ENCODE data around the gene PLPP4. TPM values are rescaled to one million over a fixed set of nuclear protein-coding genes. Genes with fewer than 3 reads are reported as not detected.

PLPP4 gene
- total RNA-seq, 1 donor from 2014 or later: not detected

- H3K4me1 Mint-ChIP-seq (ENCODE audit: unreplicated experiment): peaks cover 13% of the 10 kb centered on the region
- no peaks in the 10 kb centered on the region for H3K9me3 Mint-ChIP-seq (ENCODE audit: unreplicated experiment)
- H3K27me3 Mint-ChIP-seq (ENCODE audit: unreplicated experiment): no peaks in the 10 kb centered on the region
- no peak for DNase-seq (ENCODE audit: low spot score)
- H3K4me3 Mint-ChIP-seq (ENCODE audit: unreplicated experiment): no peak overlapping the region
- no peak for TF ChIP-seq CTCF (IDR thresholded peaks at IDR 0.05; ENCODE audit: unreplicated experiment)
- H3K27ac Mint-ChIP-seq (ENCODE audit: unreplicated experiment): no peak overlapping the region
- no peaks in the 10 kb centered on the region for H3K36me3 Mint-ChIP-seq (ENCODE audit: low read depth, unreplicated experiment)
Measured at GRCh38 chr10:120583424-120584108, 126.5 kb downstream of the PLPP4 start.

- no peaks in the 10 kb centered on the region for H3K9me3 Mint-ChIP-seq (ENCODE audit: unreplicated experiment)
- H3K27me3 Mint-ChIP-seq (ENCODE audit: unreplicated experiment): peaks cover 1% of the 10 kb centered on the region
- H3K4me1 Mint-ChIP-seq (ENCODE audit: unreplicated experiment): peaks cover 13% of the 10 kb centered on the region
- H3K36me3 Mint-ChIP-seq (ENCODE audit: low read depth, unreplicated experiment): no peaks in the 10 kb centered on the region
- no peak for TF ChIP-seq CTCF (IDR thresholded peaks at IDR 0.05; ENCODE audit: unreplicated experiment)
- no peak overlapping the region for H3K27ac Mint-ChIP-seq (ENCODE audit: unreplicated experiment)
- DNase-seq (ENCODE audit: low spot score): no peak
- H3K4me3 Mint-ChIP-seq (ENCODE audit: unreplicated experiment): no peak overlapping the region
Measured at GRCh38 chr10:120584786-120585185, 127.8 kb downstream of the PLPP4 start.

GRCh38 chr10:120586471-120586872 is 129.4 kb downstream of the PLPP4 start:
- Mint-ChIP-seq H3K36me3 (ENCODE audit: low read depth, unreplicated experiment) (no peaks in the 10 kb centered on the region), H3K4me3 (ENCODE audit: unreplicated experiment) (no peak overlapping the region), H3K9me3 (ENCODE audit: unreplicated experiment) (no peaks in the 10 kb centered on the region), H3K27ac (ENCODE audit: unreplicated experiment) (no peak overlapping the region), H3K4me1 (ENCODE audit: unreplicated experiment) (peaks cover 2% of the 10 kb centered on the region), H3K27me3 (ENCODE audit: unreplicated experiment) (peaks cover 1% of the 10 kb centered on the region)
- DNase-seq (ENCODE audit: low spot score): no peak
- TF ChIP-seq CTCF (IDR thresholded peaks at IDR 0.05; ENCODE audit: unreplicated experiment): no peak

GRCh38 chr10:120587061-120587460 is 130.0 kb downstream of the PLPP4 start:
- Mint-ChIP-seq H3K4me3 (ENCODE audit: unreplicated experiment) (no peak overlapping the region), H3K4me1 (ENCODE audit: unreplicated experiment) (no peaks in the 10 kb centered on the region), H3K9me3 (ENCODE audit: unreplicated experiment) (no peaks in the 10 kb centered on the region), H3K36me3 (ENCODE audit: low read depth, unreplicated experiment) (no peaks in the 10 kb centered on the region), H3K27me3 (ENCODE audit: unreplicated experiment) (peaks cover 1% of the 10 kb centered on the region), H3K27ac (ENCODE audit: unreplicated experiment) (no peak overlapping the region)
- no peak for TF ChIP-seq CTCF (IDR thresholded peaks at IDR 0.05; ENCODE audit: unreplicated experiment)
- no peak for DNase-seq (ENCODE audit: low spot score)

- DNase-seq (ENCODE audit: low spot score): no peak
- Mint-ChIP-seq H3K9me3 (ENCODE audit: unreplicated experiment) (no peaks in the 10 kb centered on the region), H3K27ac (ENCODE audit: unreplicated experiment) (no peak overlapping the region), H3K36me3 (ENCODE audit: low read depth, unreplicated experiment) (no peaks in the 10 kb centered on the region), H3K4me1 (ENCODE audit: unreplicated experiment) (peaks cover under 1% of the 10 kb centered on the region), H3K4me3 (ENCODE audit: unreplicated experiment) (no peak overlapping the region), H3K27me3 (ENCODE audit: unreplicated experiment) (peaks cover 2% of the 10 kb centered on the region)
- TF ChIP-seq CTCF (IDR thresholded peaks at IDR 0.05; ENCODE audit: unreplicated experiment): no peak
Measured at GRCh38 chr10:120588311-120588710, 131.3 kb downstream of the PLPP4 start.
